IPS DF 6.9 (cell line): ENCODE results near the gene STEEP1.

Source experiments
- DNase-seq: peaks from one replicate; pipeline ENCODE4 v3.0.0-alpha.2; 2013; ENCODE audit warnings: low read depth, low spot score
- H3K27ac ChIP-seq: one replicate; pipeline ENCODE4 v1.5.1; 2013; ENCODE audit warnings: low read length, control low read depth
- H3K27me3 ChIP-seq: 2 replicates; pipeline ENCODE4 v1.6.1; 2013; ENCODE audit warnings: mild to moderate bottlenecking, low read length; ENCODE audit not compliant: control insufficient read depth, insufficient read depth
- H3K36me3 ChIP-seq: 2 replicates; pipeline ENCODE4 v1.6.1; 2013; ENCODE audit warnings: low read length; ENCODE audit not compliant: control insufficient read depth, insufficient read depth
- H3K4me1 ChIP-seq: 2 replicates; pipeline ENCODE4 v1.6.1; 2013; ENCODE audit warnings: low read length; ENCODE audit not compliant: control insufficient read depth, insufficient read depth
- H3K4me3 ChIP-seq: 2 replicates; pipeline ENCODE4 v1.5.1; 2013; ENCODE audit warnings: mild to moderate bottlenecking, low read length
- H3K9me3 ChIP-seq: 2 replicates; pipeline ENCODE4 v1.6.1; 2013; ENCODE audit warnings: low read length, inconsistent platforms; ENCODE audit not compliant: control insufficient read depth, insufficient read depth
- WGBS: extraction: QIAGEN DNeasy Blood & Tissue Kit; methylation state at CpG from one replicate; pipeline ENCODE4 v1.1.7; 2013; ENCODE audit warnings: mixed read lengths, missing lambda C conversion rate; ENCODE audit not compliant: insufficient read length, insufficient coverage; 5-methylcytosine and 5-hydroxymethylcytosine counted together

Gene STEEP1

GRCh38 chrX:119565107-119565663 is at the start of gene STEEP1:
Gene STEEP1 (minus strand): TSS chrX:119565409. CDS start chrX:119565355, 54 bp downstream.
- H3K27ac ChIP-seq: no peak within 1 kb of the TSS
- no peaks in the 10 kb centered on the region for H3K27me3 ChIP-seq
- WGBS: no CpG with 5 or more reads among the region's 27 CpGs
- no peaks in the 10 kb centered on the region for H3K36me3 ChIP-seq
- DNase-seq: peak; percentile 84
- no peaks in the 10 kb centered on the region for H3K4me1 ChIP-seq
- no peaks in the 10 kb centered on the region for H3K9me3 ChIP-seq
- peak within 1 kb of the TSS; percentile 82; the same call in 1 of the 2 replicates for H3K4me3 ChIP-seq

- no peak for DNase-seq
- no peaks in the 10 kb centered on the region for H3K9me3 ChIP-seq
- no peak overlapping the region for H3K4me3 ChIP-seq
- WGBS: no CpG with 5 or more reads among the region's 13 CpGs
- no peaks in the 10 kb centered on the region for H3K27me3 ChIP-seq
- no peak overlapping the region for H3K27ac ChIP-seq
- no peaks in the 10 kb centered on the region for H3K36me3 ChIP-seq
- H3K4me1 ChIP-seq: no peaks in the 10 kb centered on the region
Observed at GRCh38 chrX:119614776-119615175, 49.6 kb upstream of the STEEP1 start.

- H3K27me3 ChIP-seq: peaks cover 2% of the 10 kb centered on the region; the same call in 1 of the 2 replicates
- H3K27ac ChIP-seq: no peak overlapping the region
- H3K4me1 ChIP-seq: no peaks in the 10 kb centered on the region
- H3K9me3 ChIP-seq: no peaks in the 10 kb centered on the region
- WGBS: no CpG with 5 or more reads among the region's 7 CpGs
- H3K4me3 ChIP-seq: no peak overlapping the region
- DNase-seq: no peak
- no peaks in the 10 kb centered on the region for H3K36me3 ChIP-seq
Observed at GRCh38 chrX:119607018-119607389, 41.8 kb upstream of the STEEP1 start.

GRCh38 chrX:119606280-119607017 is 41.2 kb upstream of the STEEP1 start, which contains the start of gene NKRF:
Gene NKRF (minus strand): TSS chrX:119606424.
- H3K4me3 ChIP-seq: peak within 1 kb of the TSS; percentile 100
- H3K27ac ChIP-seq: no peak within 1 kb of the TSS
- H3K4me1 ChIP-seq: no peaks in the 10 kb centered on the region
- H3K36me3 ChIP-seq: no peaks in the 10 kb centered on the region
- peaks cover 2% of the 10 kb centered on the region; the same call in 1 of the 2 replicates for H3K27me3 ChIP-seq
- H3K9me3 ChIP-seq: no peaks in the 10 kb centered on the region
- peak; percentile 57 for DNase-seq
- no CpG with 5 or more reads among the region's 46 CpGs for WGBS

GRCh38 chrX:119605464-119606279 is 40.5 kb upstream of the STEEP1 start:
- WGBS: no CpG with 5 or more reads among the region's 68 CpGs
- no peaks in the 10 kb centered on the region for H3K4me1 ChIP-seq
- H3K9me3 ChIP-seq: no peaks in the 10 kb centered on the region
- H3K4me3 ChIP-seq: peak overlapping the region; percentile 100
- no peak overlapping the region for H3K27ac ChIP-seq
- H3K36me3 ChIP-seq: no peaks in the 10 kb centered on the region
- H3K27me3 ChIP-seq: peaks cover 2% of the 10 kb centered on the region; the same call in 1 of the 2 replicates
- DNase-seq: no peak

- H3K9me3 ChIP-seq: no peaks in the 10 kb centered on the region
- H3K4me3 ChIP-seq: peak overlapping the region; percentile 100; the same call in 1 of the 2 replicates
- no peak overlapping the region for H3K27ac ChIP-seq
- H3K36me3 ChIP-seq: no peaks in the 10 kb centered on the region
- DNase-seq: no peak
- no peaks in the 10 kb centered on the region for H3K4me1 ChIP-seq
- no CpG with 5 or more reads among the region's 17 CpGs for WGBS
- peaks cover 2% of the 10 kb centered on the region; the same call in 1 of the 2 replicates for H3K27me3 ChIP-seq
Observed at GRCh38 chrX:119604766-119605463, 39.7 kb upstream of the STEEP1 start.

GRCh38 chrX:119602701-119603255 is 37.6 kb upstream of the STEEP1 start:
- WGBS: no CpG with 5 or more reads among the region's 9 CpGs
- H3K27ac ChIP-seq: no peak overlapping the region
- H3K4me1 ChIP-seq: no peaks in the 10 kb centered on the region
- no peak for DNase-seq
- H3K4me3 ChIP-seq: no peak overlapping the region
- H3K27me3 ChIP-seq: peaks cover 2% of the 10 kb centered on the region; the same call in 1 of the 2 replicates
- H3K9me3 ChIP-seq: no peaks in the 10 kb centered on the region
- H3K36me3 ChIP-seq: no peaks in the 10 kb centered on the region

GRCh38 chrX:119589810-119590209 is 24.6 kb upstream of the STEEP1 start:
- WGBS: no CpG with 5 or more reads among the region's 5 CpGs

GRCh38 chrX:119583431-119584059 is 18.3 kb upstream of the STEEP1 start:
- no peak overlapping the region for H3K27ac ChIP-seq
- H3K27me3 ChIP-seq: no peaks in the 10 kb centered on the region
- no peak for DNase-seq
- H3K9me3 ChIP-seq: no peaks in the 10 kb centered on the region
- WGBS: no CpG with 5 or more reads among the region's 2 CpGs
- no peak overlapping the region for H3K4me3 ChIP-seq
- H3K4me1 ChIP-seq: no peaks in the 10 kb centered on the region
- H3K36me3 ChIP-seq: no peaks in the 10 kb centered on the region

More at GRCh38 chrX:119589810-119590209, 24.6 kb upstream of the STEEP1 start:
- H3K27me3 ChIP-seq: no peaks in the 10 kb centered on the region
- H3K27ac ChIP-seq: no peak overlapping the region
- no peaks in the 10 kb centered on the region for H3K4me1 ChIP-seq
- H3K9me3 ChIP-seq: no peaks in the 10 kb centered on the region
- H3K36me3 ChIP-seq: no peaks in the 10 kb centered on the region
- no peak overlapping the region for H3K4me3 ChIP-seq
- no peak for DNase-seq
